H9 (cell line): ENCODE data around the gene CCDC185. TPM values are rescaled to one million over a fixed set of nuclear protein-coding genes. Genes with fewer than 3 reads are reported as not detected.

ENCODE experiments used
- DNase-seq: peaks from one replicate; pipeline ENCODE4 v3.0.0-alpha.2; 2017
- H2AFZ ChIP-seq: one replicate; pipeline ENCODE4 v1.6.1; 2013; ENCODE audit warnings: mild to moderate bottlenecking, low read length, control low read depth, moderate library complexity
- H2AK5ac ChIP-seq: 2 replicates; pipeline ENCODE4 v1.6.1; 2013; ENCODE audit warnings: low read length, control low read depth, mixed read lengths; ENCODE audit not compliant: insufficient read length
- H2BK120ac ChIP-seq: one replicate; pipeline ENCODE4 v1.6.1; 2013; ENCODE audit warnings: low read depth, mild to moderate bottlenecking, low read length, control low read depth, inconsistent platforms; ENCODE audit not compliant: poor library complexity, severe bottlenecking
- H2BK12ac ChIP-seq: 2 replicates; pipeline ENCODE4 v1.6.1; 2013; ENCODE audit warnings: low read length, control low read depth, mixed read lengths, low read depth; ENCODE audit not compliant: insufficient read length
- H2BK15ac ChIP-seq: 2 replicates; pipeline ENCODE4 v1.6.1; 2013; ENCODE audit warnings: low read depth, low read length, control low read depth
- H2BK20ac ChIP-seq: one replicate; pipeline ENCODE4 v1.6.1; 2013; ENCODE audit warnings: low read depth, mild to moderate bottlenecking, low read length, control low read depth, inconsistent platforms; ENCODE audit not compliant: poor library complexity, severe bottlenecking
- H2BK5ac ChIP-seq: 2 replicates; pipeline ENCODE4 v1.6.1; 2013; ENCODE audit warnings: low read length, control low read depth, mixed read lengths; ENCODE audit not compliant: insufficient read length
- H3K14ac ChIP-seq: 2 replicates; pipeline ENCODE4 v1.6.1; 2013; ENCODE audit warnings: low read length, control low read depth; ENCODE audit not compliant: insufficient read depth
- H3K18ac ChIP-seq: 2 replicates; pipeline ENCODE4 v1.6.1; 2013; ENCODE audit warnings: low read depth, mild to moderate bottlenecking, mixed read lengths, low read length, control low read depth; ENCODE audit not compliant: insufficient read length
- H3K23ac ChIP-seq: 2 replicates; pipeline ENCODE4 v1.6.1; 2013; ENCODE audit warnings: low read length, control low read depth, mixed read lengths, low read depth; ENCODE audit not compliant: insufficient read length
- H3K23me2 ChIP-seq: 2 replicates; pipeline ENCODE4 v1.6.1; 2013; ENCODE audit warnings: low read depth, mild to moderate bottlenecking, mixed read lengths, low read length, control low read depth; ENCODE audit not compliant: insufficient read length, poor library complexity, severe bottlenecking
- H3K27ac ChIP-seq: 2 replicates; pipeline ENCODE4 v1.5.1; 2013; ENCODE audit warnings: low read length, control low read depth, mixed read lengths, low read depth; ENCODE audit not compliant: insufficient read length
- H3K27me3 ChIP-seq: 2 replicates; pipeline ENCODE4 v1.6.1; 2013; ENCODE audit warnings: low read length, control low read depth, inconsistent platforms; ENCODE audit not compliant: insufficient read depth
- H3K4ac ChIP-seq: 2 replicates; pipeline ENCODE4 v1.6.1; 2013; ENCODE audit warnings: low read depth, mild to moderate bottlenecking, control low read depth, inconsistent platforms, low read length, moderate library complexity
- H3K4me1 ChIP-seq: 2 replicates; pipeline ENCODE4 v1.6.1; 2013; ENCODE audit warnings: low read length, control low read depth, inconsistent platforms; ENCODE audit not compliant: insufficient read depth
- H3K4me2 ChIP-seq: 2 replicates; pipeline ENCODE4 v1.6.1; 2013; ENCODE audit warnings: low read length, control low read depth, mixed read lengths; ENCODE audit not compliant: insufficient read length, insufficient read depth
- H3K56ac ChIP-seq: 2 replicates; pipeline ENCODE4 v1.6.1; 2013; ENCODE audit warnings: low read depth, mild to moderate bottlenecking, mixed read lengths, low read length, control low read depth; ENCODE audit not compliant: insufficient read length
- H3K79me1 ChIP-seq: 2 replicates; pipeline ENCODE4 v1.6.1; 2013; ENCODE audit warnings: low read depth, mild to moderate bottlenecking, moderate library complexity, low read length, control low read depth, inconsistent platforms; ENCODE audit not compliant: insufficient read depth, poor library complexity, severe bottlenecking
- H3K79me2 ChIP-seq: 2 replicates; pipeline ENCODE4 v1.6.1; 2013; ENCODE audit warnings: low read length, control low read depth, inconsistent platforms; ENCODE audit not compliant: insufficient read depth
- H3K9ac ChIP-seq: 2 replicates; pipeline ENCODE4 v1.6.1; 2013; ENCODE audit warnings: low read length, control low read depth, mixed read lengths; ENCODE audit not compliant: insufficient read length; ENCODE audit errors: extremely low read depth
- H3K9me3 ChIP-seq: one replicate; pipeline ENCODE4 v1.6.1; 2013; ENCODE audit warnings: low read depth, low read length, inconsistent platforms; ENCODE audit not compliant: control insufficient read depth
- H3T11ph ChIP-seq: one replicate; pipeline ENCODE4 v1.6.1; 2013; ENCODE audit warnings: mild to moderate bottlenecking, low read length, control low read depth, inconsistent platforms
- H4K20me1 ChIP-seq: one replicate; pipeline ENCODE4 v1.6.1; 2013; ENCODE audit not compliant: control insufficient read depth, insufficient read length, insufficient read depth
- H4K5ac ChIP-seq: 2 replicates; pipeline ENCODE4 v1.6.1; 2013; ENCODE audit warnings: low read depth, mild to moderate bottlenecking, mixed read lengths, low read length, control low read depth; ENCODE audit not compliant: insufficient read length
- H4K8ac ChIP-seq: replicated peaks from 2 replicates; pipeline ENCODE4 v1.6.1; 2013; ENCODE audit warnings: low read length, control low read depth, mixed read lengths, low read depth; ENCODE audit not compliant: insufficient read length
- H4K91ac ChIP-seq: 2 replicates; pipeline ENCODE4 v1.6.1; 2013; ENCODE audit warnings: low read depth, mild to moderate bottlenecking, moderate library complexity, mixed read lengths, low read length, control low read depth; ENCODE audit not compliant: insufficient read length
- H3K27ac Mint-ChIP-seq, 3 experiments: 2 replicates in 2 of 3; 3 replicates in 1 of 3; pipeline ENCODE4 v1.8.0; 2020 to 2021; ENCODE audit warnings: mixed read lengths in 3 of 3, mild to moderate bottlenecking in 1 of 3, moderate library complexity in 1 of 3
- H3K27me3 Mint-ChIP-seq: 2 replicates; pipeline ENCODE4 v1.8.0; 2021; ENCODE audit warnings: low read depth, mild to moderate bottlenecking, moderate library complexity, mixed read lengths
- H3K36me3 Mint-ChIP-seq, 3 experiments: 2 replicates in 2 of 3; 3 replicates in 1 of 3; pipeline ENCODE4 v1.8.0; 2020 to 2021; ENCODE audit warnings: low read depth in 3 of 3, mixed read lengths in 3 of 3; ENCODE audit not compliant: insufficient read depth in 1 of 3
- H3K4me1 Mint-ChIP-seq, 2 experiments: 2 replicates each; pipeline ENCODE4 v1.8.0; 2020; ENCODE audit warnings: mixed read lengths in 2 of 2
- H3K4me3 Mint-ChIP-seq, 2 experiments: 2 replicates in 1 of 2; 3 replicates in 1 of 2; pipeline ENCODE4 v1.8.0; 2020 to 2021; ENCODE audit warnings: mild to moderate bottlenecking in 2 of 2, mixed read lengths in 2 of 2, moderate library complexity in 1 of 2
- H3K9me3 Mint-ChIP-seq, 2 experiments: 2 replicates in 1 of 2; 3 replicates in 1 of 2; pipeline ENCODE4 v1.8.0; 2020; ENCODE audit warnings: mild to moderate bottlenecking in 2 of 2, mixed read lengths in 2 of 2, moderate library complexity in 1 of 2
- WGBS: extraction: QIAGEN DNeasy Blood & Tissue Kit; methylation state at CpG from one replicate; pipeline ENCODE4 v1.1.7; 2013; ENCODE audit warnings: missing lambda C conversion rate, low lambda C conversion rate, mixed read lengths; ENCODE audit not compliant: insufficient read length; ENCODE audit errors: extremely low coverage; 5-methylcytosine and 5-hydroxymethylcytosine counted together
- total RNA-seq: library from RNA; stranded (reverse); gene quantifications from 2 replicates; pipeline ENCODE4 v1.2.1, GENCODE V29; 2021
- TF ChIP-seq, protein P1 (sequence below): fragments of 200-600 bp; sonication (generic); conservative IDR thresholded peaks from 3 replicates; pipeline ENCODE4 v1.8.0; 2021; ENCODE audit warnings: antibody characterized with exemption, mild to moderate bottlenecking

Gene CCDC185
- total RNA-seq, 1 experiment from 2014 or later, result not detected

DNA sequence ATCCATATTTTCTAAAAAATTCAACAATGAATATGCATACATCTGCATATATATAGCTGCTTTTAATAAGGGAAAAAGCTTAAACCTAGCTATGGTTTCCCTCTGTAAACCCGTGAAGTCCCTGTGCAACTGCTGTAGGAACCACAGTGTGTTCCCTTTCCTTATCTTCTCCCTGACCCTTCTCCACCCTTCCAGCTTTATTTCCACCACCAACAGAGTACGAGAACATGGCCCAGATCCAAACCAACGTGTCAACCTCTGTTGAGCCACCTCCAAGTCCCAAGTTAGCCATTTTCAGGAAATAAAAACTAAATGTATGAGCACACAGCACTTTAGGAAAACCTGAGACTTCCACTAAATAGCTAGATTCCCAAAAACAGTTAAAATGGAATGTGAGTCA, 49.5 kb upstream of the CCDC185 start:
- no peak overlapping the region for H4K91ac ChIP-seq
- H4K5ac ChIP-seq, result no peak overlapping the region
- no peak overlapping the region for H2AK5ac ChIP-seq
- no peak overlapping the region for H3K56ac ChIP-seq
- no peak overlapping the region for H4K8ac ChIP-seq
- no peak overlapping the region for H3K4me2 ChIP-seq
- no peak overlapping the region for H3K27ac ChIP-seq
- H3K4me1 ChIP-seq, result no peaks in the 10 kb centered on the region
- no CpG with 5 or more reads among the region's 3 CpGs for WGBS
- H2AFZ ChIP-seq, result no peak overlapping the region
- no peaks in the 10 kb centered on the region for H3K79me2 ChIP-seq
- H3K27me3 ChIP-seq, result no peaks in the 10 kb centered on the region
- Mint-ChIP-seq H3K4me3 (no peak overlapping the region), H3K27me3 (peaks cover 2% of the 10 kb centered on the region), H3K9me3 (no peaks in the 10 kb centered on the region), H3K27ac (no peak overlapping the region), H3K36me3 (no peaks in the 10 kb centered on the region; a peak in 1 of 7 replicates), H3K4me1 (peaks cover 11 to 15% of the 10 kb centered on the region in 2 experiments)
- H4K20me1 ChIP-seq, result no peaks in the 10 kb centered on the region
- no peaks in the 10 kb centered on the region for H3K79me1 ChIP-seq
- no peak overlapping the region for H2BK20ac ChIP-seq
- H2BK12ac ChIP-seq, result no peak overlapping the region
- no peak overlapping the region for H3K14ac ChIP-seq
- H3K18ac ChIP-seq, result no peak overlapping the region
- no peak overlapping the region for H3K23ac ChIP-seq
- H2BK5ac ChIP-seq, result no peak overlapping the region
- H3T11ph ChIP-seq, result no peak overlapping the region
- H3K4ac ChIP-seq, result no peak overlapping the region
- no peaks in the 10 kb centered on the region for H3K23me2 ChIP-seq
- H3K9ac ChIP-seq, result no peak overlapping the region
- H2BK120ac ChIP-seq, result no peak overlapping the region
- H2BK15ac ChIP-seq, result no peak overlapping the region
- TF ChIP-seq, protein P1, sequence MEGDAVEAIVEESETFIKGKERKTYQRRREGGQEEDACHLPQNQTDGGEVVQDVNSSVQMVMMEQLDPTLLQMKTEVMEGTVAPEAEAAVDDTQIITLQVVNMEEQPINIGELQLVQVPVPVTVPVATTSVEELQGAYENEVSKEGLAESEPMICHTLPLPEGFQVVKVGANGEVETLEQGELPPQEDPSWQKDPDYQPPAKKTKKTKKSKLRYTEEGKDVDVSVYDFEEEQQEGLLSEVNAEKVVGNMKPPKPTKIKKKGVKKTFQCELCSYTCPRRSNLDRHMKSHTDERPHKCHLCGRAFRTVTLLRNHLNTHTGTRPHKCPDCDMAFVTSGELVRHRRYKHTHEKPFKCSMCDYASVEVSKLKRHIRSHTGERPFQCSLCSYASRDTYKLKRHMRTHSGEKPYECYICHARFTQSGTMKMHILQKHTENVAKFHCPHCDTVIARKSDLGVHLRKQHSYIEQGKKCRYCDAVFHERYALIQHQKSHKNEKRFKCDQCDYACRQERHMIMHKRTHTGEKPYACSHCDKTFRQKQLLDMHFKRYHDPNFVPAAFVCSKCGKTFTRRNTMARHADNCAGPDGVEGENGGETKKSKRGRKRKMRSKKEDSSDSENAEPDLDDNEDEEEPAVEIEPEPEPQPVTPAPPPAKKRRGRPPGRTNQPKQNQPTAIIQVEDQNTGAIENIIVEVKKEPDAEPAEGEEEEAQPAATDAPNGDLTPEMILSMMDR, result no peak
- DNase-seq, result no peak
- H3K9me3 ChIP-seq, result no peaks in the 10 kb centered on the region
